NB4 (cell line): Measurements from ENCODE around the gene FZD8.

Experiments used
- DNase-seq: peaks from one replicate; pipeline ENCODE4 v3.0.0; 2010; ENCODE audit warnings: low read depth
- H3K4me3 ChIP-seq: one replicate; pipeline ENCODE4 v1.5.1; 2011; ENCODE audit warnings: mild to moderate bottlenecking, low read depth, low read length, moderate library complexity
- CTCF ChIP-seq: IDR thresholded peaks from one replicate; pipeline ENCODE4 v1.5.1; 2012; ENCODE audit warnings: low read depth, low read length
- MYC ChIP-seq: IDR thresholded peaks from 2 replicates; pipeline ENCODE4 v1.6.1; 2011; ENCODE audit warnings: low read depth, low read length
- POLR2A ChIP-seq: IDR thresholded peaks from 2 replicates; pipeline ENCODE4 v1.6.1; 2011; ENCODE audit warnings: mild to moderate bottlenecking; ENCODE audit not compliant: insufficient read length; ENCODE audit errors: extremely low read depth
- TF ChIP-seq, protein P1 (sequence below): IDR thresholded peaks from 2 replicates; pipeline ENCODE4 v1.6.1; 2011; ENCODE audit warnings: low read depth, low read length

FZD8 gene

DNA sequence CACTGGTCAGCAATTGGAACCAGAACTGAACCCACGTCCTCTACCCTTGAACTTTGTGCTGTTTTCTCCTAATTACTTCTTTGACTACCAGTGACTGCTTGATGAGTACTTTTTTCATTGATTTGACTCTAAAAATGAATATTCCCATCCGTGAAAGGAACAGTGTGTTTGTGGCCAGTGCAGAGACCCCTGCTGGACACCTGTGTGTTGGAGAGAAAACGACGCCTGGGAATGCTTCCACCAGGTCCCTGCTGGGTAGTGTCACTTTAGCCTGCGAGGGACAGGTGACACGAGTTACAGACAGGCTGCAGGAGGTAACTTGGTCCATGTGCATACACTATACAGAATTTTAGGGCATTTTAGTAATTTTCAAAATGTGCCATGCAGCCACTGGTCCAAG is 43.7 kb downstream of the FZD8 start:
- TF ChIP-seq POLR2A (no peak), MYC (no peak)
- TF ChIP-seq, protein P1, sequence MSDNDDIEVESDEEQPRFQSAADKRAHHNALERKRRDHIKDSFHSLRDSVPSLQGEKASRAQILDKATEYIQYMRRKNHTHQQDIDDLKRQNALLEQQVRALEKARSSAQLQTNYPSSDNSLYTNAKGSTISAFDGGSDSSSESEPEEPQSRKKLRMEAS: no peak
- DNase-seq: no peak
- no peak overlapping the region for H3K4me3 ChIP-seq

GRCh38 chr10:35595106-35595505 is 47.0 kb downstream of the FZD8 start:
- DNase-seq: no peak
- TF ChIP-seq POLR2A: no peak
- TF ChIP-seq MYC: no peak
- no peak for TF ChIP-seq CTCF
- TF ChIP-seq, protein P1: no peak
- H3K4me3 ChIP-seq: no peak overlapping the region

GRCh38 chr10:35594115-35595079 is 47.7 kb downstream of the FZD8 start:
- DNase-seq: no peak
- H3K4me3 ChIP-seq: no peak overlapping the region
- TF ChIP-seq MYC (no peak), POLR2A (no peak), CTCF (no peak)
- TF ChIP-seq, protein P1: no peak

DNA sequence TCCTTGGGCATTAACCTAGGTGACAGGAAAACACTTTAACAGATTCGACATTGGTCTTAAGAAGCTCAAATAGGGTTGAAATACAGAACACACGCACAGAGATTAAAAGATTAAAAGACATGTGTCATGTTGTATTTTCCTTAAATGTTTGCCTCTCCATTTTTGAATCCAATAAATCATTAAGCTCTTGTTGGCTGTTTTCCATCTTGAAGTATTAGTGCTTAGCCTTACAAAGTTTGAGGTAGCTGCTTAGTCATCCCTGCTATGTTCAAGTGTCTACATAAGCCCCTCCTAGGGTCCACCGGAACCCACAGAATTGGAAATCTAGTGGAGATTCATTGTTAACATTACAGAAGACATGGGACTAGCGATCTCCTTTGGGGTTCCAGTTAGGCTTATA is 49.7 kb downstream of the FZD8 start:
- TF ChIP-seq, protein P1: no peak
- no peak for TF ChIP-seq MYC
- no peak for TF ChIP-seq POLR2A
- no peak for TF ChIP-seq CTCF
- no peak overlapping the region for H3K4me3 ChIP-seq
- DNase-seq: no peak

DNA sequence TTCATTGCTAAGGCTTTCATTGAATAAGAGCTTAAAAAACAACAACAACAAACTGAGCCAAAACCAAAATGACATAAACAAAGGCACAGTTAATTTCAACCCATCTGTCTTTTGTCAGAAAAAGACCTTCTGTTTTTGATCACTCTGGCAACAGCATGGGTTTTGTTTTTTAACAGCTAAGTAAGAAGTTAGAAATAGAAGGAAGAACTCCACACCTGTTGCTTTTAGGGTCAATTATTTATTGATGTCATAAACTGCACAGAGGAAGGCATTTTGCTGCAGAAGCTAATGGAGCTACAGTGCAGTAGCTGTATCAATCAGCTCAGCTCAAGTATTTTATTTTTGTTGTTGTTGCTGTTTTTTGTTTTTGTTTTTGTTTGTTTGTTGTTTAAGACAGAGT is 53.3 kb downstream of the FZD8 start:
- no peak for DNase-seq
- TF ChIP-seq CTCF (no peak), POLR2A (no peak), MYC (no peak)
- TF ChIP-seq, protein P1: no peak
- no peak overlapping the region for H3K4me3 ChIP-seq
